Omental fat pad (tissue), 4 donors: ENCODE data around the gene CAB39L. TPM values are rescaled to one million over a fixed set of nuclear protein-coding genes. Genes with fewer than 3 reads are reported as not detected.

Experiments
- ATAC-seq: fragments of 150-250 bp; one replicate; pipeline ENCODE4 v1.9.1; 2016; ENCODE audit warnings: mild to moderate bottlenecking, moderate library complexity; ENCODE audit not compliant: low FRiP score
- DNase-seq: peaks from one replicate; pipeline ENCODE4 v3.0.0-alpha.2; 2019; ENCODE audit warnings: low spot score
- total RNA-seq, 4 donors: library from RNA; depleted of rRNA; stranded (reverse); fragments of >200 nt; gene quantifications; one replicate each; pipeline ENCODE4 v1.1.0, GENCODE V29; 2016
- TF ChIP-seq, protein P1 (sequence below), 3 donors: fragments of 450-650 bp; IDR thresholded peaks; one replicate each; pipeline ENCODE4 v1.5.1; 2016 to 2017; ENCODE audit warnings: antibody characterized with exemption in 3 of 3, mild to moderate bottlenecking in 3 of 3, moderate library complexity in 2 of 3

CAB39L gene
- total RNA-seq, 4 donors from 2014 or later, result 16.0 to 39.4 (median 25.7) TPM

DNA sequence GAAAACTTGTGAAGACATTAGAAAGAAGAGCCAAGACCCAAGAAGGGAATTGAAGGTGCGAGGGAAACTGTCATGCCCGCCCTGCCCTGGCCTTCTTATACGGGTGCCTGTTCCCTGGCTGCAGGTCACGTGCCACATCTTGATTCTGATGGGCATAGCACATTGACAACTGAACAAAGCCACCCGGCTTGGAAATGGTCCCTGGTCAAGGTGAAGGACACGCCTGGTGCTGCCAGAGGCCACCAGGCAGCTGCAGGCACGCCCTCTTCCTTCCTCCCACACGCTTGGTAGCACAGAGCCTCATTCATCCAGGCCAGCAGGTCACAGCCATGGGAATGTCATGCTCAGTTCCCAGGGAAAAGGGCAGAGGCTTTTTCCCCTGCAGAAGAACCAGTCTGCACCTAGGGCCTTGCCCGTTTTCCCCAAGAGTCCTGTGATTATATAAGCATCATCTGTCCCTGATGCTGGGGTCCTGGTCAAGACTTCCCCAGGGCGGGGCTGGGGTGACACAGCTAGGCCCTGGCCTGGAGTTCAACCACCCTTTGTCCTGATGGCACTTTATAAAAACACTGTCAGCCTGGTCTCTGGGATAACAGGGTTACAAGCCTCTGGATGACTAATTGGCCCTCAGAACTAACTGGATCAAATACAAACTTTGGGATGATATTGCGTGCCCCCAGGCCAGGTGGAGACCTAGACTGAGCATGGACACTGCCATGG lies 140.2 kb downstream of the CAB39L start:
- DNase-seq (no peak), ATAC-seq (no peak)
- TF ChIP-seq, protein P1, sequence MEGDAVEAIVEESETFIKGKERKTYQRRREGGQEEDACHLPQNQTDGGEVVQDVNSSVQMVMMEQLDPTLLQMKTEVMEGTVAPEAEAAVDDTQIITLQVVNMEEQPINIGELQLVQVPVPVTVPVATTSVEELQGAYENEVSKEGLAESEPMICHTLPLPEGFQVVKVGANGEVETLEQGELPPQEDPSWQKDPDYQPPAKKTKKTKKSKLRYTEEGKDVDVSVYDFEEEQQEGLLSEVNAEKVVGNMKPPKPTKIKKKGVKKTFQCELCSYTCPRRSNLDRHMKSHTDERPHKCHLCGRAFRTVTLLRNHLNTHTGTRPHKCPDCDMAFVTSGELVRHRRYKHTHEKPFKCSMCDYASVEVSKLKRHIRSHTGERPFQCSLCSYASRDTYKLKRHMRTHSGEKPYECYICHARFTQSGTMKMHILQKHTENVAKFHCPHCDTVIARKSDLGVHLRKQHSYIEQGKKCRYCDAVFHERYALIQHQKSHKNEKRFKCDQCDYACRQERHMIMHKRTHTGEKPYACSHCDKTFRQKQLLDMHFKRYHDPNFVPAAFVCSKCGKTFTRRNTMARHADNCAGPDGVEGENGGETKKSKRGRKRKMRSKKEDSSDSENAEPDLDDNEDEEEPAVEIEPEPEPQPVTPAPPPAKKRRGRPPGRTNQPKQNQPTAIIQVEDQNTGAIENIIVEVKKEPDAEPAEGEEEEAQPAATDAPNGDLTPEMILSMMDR (IDR thresholded peaks at IDR 0.05), result no peak

DNA sequence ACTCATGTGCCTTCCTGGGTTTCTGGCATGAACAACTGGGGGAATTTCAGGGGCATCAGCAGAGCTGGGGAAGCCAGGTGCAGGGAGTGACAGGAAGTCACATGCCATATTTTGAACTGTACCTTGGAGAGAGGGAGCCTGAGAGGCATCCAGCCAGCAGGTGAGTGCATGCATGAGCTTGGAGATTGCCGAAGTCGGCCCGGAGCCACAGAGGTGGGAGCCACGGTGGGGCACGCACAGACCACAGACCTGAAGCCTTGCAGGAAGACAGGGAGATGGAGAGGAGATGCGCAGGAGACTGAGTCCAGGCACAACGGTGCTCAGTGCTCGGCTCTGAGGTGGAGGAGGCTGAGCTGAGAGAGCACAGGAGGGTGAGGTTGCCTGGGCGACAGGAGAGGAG lies 141.0 kb downstream of the CAB39L start:
- ATAC-seq, result no peak
- TF ChIP-seq, protein P1 (IDR thresholded peaks at IDR 0.05), result no peak
- no peak for DNase-seq

DNA sequence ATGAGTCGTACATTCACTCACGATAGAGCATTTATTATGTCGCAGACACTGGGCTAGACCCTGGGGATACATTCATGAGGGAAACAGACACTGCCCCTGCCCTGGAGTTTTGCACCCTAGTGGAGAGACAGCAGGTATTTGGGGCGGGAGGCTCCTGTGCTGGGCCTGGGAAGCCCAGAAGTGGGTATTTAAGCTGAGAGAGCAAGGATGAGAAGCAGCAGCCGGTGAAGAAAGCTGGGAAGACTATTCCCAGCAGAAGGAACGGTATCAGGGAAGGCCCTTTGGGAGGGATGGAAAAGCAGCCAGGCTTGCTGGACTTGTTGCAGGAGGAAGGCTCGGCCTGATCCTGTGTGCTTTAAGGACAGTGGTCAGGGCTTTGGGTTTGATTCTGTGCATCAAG lies 141.6 kb downstream of the CAB39L start:
- TF ChIP-seq, protein P1 (IDR thresholded peaks at IDR 0.05), result no peak
- no peak for ATAC-seq
- no peak for DNase-seq

- TF ChIP-seq, protein P1 (IDR thresholded peaks at IDR 0.05), result peak in 2 of 3 donors; percentile 73 to 83
- DNase-seq (no peak), ATAC-seq (peak; percentile 75)
These were observed 142.9 kb downstream of the CAB39L start for GRCh38 chr13:49300739-49301589.

DNA sequence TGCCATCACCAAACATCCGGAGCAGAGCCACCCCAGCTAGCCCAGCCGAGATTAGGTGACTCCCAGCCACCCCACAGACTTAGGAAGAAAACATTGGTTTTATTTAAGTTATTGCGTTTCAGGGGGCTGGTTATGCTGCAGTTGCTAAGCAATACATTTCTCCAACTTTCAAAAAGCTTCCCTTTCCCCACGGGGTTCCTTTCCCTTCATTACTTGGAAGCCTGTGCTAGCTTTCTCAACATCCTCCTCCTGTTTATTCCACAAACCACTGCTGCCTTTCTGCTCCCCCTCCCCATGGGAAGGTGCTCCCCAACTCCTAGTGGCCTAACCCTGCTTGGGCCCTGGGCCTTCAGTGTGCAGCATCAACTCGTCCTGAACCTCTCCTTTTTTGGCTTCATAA lies 143.6 kb downstream of the CAB39L start:
- no peak for DNase-seq
- TF ChIP-seq, protein P1 (IDR thresholded peaks at IDR 0.05), result no peak
- ATAC-seq, result no peak

GRCh38 chr13:49298903-49299605 lies 144.8 kb downstream of the CAB39L start:
- no peak for DNase-seq
- no peak for ATAC-seq
- TF ChIP-seq, protein P1 (IDR thresholded peaks at IDR 0.05), result no peak
